Fibroblast of lung (primary cell): ENCODE data around the gene CYLD.

Experiments
- CTCF ChIP-seq, 2 donors: IDR thresholded peaks in 1 of 2; conservative IDR thresholded peaks in 1 of 2; 1 replicate in 1 of 2; 2 replicates in 1 of 2; pipeline ENCODE4 v1.5.1; 2011 to 2012; ENCODE audit warnings: low read length in 2 of 2, control low read depth in 1 of 2, inconsistent platforms in 1 of 2, low read depth in 1 of 2, mild to moderate bottlenecking in 1 of 2
- EZH2 ChIP-seq: IDR thresholded peaks from 2 replicates; pipeline ENCODE4 v1.5.1; 2012; ENCODE audit warnings: low read length, control low read depth, mild to moderate bottlenecking; ENCODE audit errors: missing control alignments

GRCh38 chr16:50767197-50767596, 25.3 kb downstream of the CYLD start:
- TF ChIP-seq CTCF (conservative IDR thresholded peaks at IDR 0.05 in 1 of 2, IDR thresholded peaks at IDR 0.05 in 1 of 2; ENCODE audit: low read depth in 1 of 2, low read length in 2 of 2) (no peak), EZH2 (no peak)
